Measurements from ENCODE around the gene PHC3.

Gene PHC3

DNA sequence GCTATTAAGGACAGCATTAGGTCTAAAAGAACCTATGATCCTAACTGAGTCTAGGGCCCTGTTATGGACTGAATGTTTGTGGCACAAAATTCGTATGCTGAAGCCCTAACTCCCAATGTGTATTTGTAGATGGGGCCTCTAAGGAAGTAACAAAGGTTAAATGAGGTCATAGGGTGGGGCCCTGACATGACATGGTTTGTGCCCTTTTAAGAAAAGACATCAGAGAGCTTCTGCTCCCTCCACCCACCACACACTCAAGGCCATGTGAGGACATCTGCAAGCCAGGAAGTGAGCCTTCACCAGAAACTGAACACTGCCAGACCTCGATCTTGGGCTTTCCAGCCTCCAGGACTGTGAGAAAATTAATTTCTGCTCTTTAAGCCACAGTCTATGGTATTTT lies 49.2 kb downstream of the PHC3 start:
- Histone ChIP-seq H3K23ac (ENCODE audit: low read depth, low read length, poor library complexity) (no peak overlapping the region), H2BK5ac (ENCODE audit: low read length) (no peak overlapping the region), H4K8ac (ENCODE audit: low read depth, low read length) (no peak overlapping the region), H3K9ac (ENCODE audit: low read depth, low read length, poor library complexity) (no peak overlapping the region), H3K27me3 (ENCODE audit: control insufficient read depth in 3 of 3, insufficient read depth in 3 of 3, low read depth in 1 of 3, low read length in 3 of 3) (no peaks in the 10 kb centered on the region), H2BK15ac (ENCODE audit: low read length) (no peak overlapping the region), H3K27ac (replicated peaks; ENCODE audit: low read length) (no peak overlapping the region), H3K36me3 (replicated peaks in 1 of 2; ENCODE audit: control insufficient read depth in 2 of 2, insufficient read depth in 2 of 2, low read length in 2 of 2) (peaks cover 9 to 85% of the 10 kb centered on the region in 2 donors), H3K4me3 (ENCODE audit: low read length in 2 of 2) (no peak overlapping the region), H3K4me1 (ENCODE audit: control insufficient read depth in 2 of 2, insufficient read depth in 1 of 2, low read depth in 1 of 2, low read length in 2 of 2) (no peaks in the 10 kb centered on the region), H3K4ac (ENCODE audit: low read length) (no peak overlapping the region), H4K91ac (ENCODE audit: low read depth, low read length, poor library complexity) (no peak overlapping the region), H3K14ac (ENCODE audit: low read length) (no peak overlapping the region), H3K18ac (ENCODE audit: low read length) (no peak overlapping the region), H2AFZ (ENCODE audit: low read length) (no peak overlapping the region), H2BK12ac (ENCODE audit: low read length) (no peak overlapping the region), H2AK5ac (ENCODE audit: low read depth, low read length) (no peak overlapping the region), H3K79me1 (ENCODE audit: low read depth, low read length) (no peaks in the 10 kb centered on the region), H3K9me3 (replicated peaks in 1 of 2; ENCODE audit: control insufficient read depth in 2 of 2, insufficient read depth in 1 of 2, low read depth in 1 of 2, low read length in 2 of 2) (peaks cover 0 to 5% of the 10 kb centered on the region in 2 donors), H3K4me2 (ENCODE audit: insufficient read depth, low read length, poor library complexity, severe bottlenecking) (no peak overlapping the region), H2BK120ac (ENCODE audit: low read depth, low read length) (no peak overlapping the region)
- no peak for DNase-seq (ENCODE audit: low spot score)
- no CpG with 5 or more reads among the region's 2 CpGs for WGBS, 2 donors (ENCODE audit: extremely low coverage in 2 of 2, insufficient read length in 2 of 2, insufficient replicate concordance in 1 of 2)

DNA sequence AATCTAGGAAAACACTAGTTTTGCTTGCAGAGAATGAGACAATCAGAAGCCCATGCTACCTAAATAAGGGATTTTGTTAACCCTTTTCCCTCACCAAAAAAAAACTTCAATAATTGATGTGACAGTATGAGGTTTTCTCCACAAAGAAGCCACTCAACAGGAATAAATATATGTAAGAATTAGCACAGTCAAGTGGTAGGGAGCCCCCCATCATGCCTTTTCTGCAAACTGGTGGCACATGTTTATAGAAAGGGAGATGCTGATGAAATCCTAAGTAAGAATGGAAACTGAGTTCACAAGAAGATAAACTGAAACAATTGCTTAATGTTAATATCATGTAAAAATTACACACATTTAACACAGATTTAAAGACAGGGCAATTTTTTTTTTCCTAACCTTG lies 51.0 kb downstream of the PHC3 start:
- H2BK5ac ChIP-seq (ENCODE audit: low read length), result no peak overlapping the region
- no peak overlapping the region for H2BK120ac ChIP-seq (ENCODE audit: low read depth, low read length)
- peaks cover 0 to 5% of the 10 kb centered on the region in 2 donors for H3K9me3 ChIP-seq (replicated peaks in 1 of 2; ENCODE audit: control insufficient read depth in 2 of 2, insufficient read depth in 1 of 2, low read depth in 1 of 2, low read length in 2 of 2)
- no peaks in the 10 kb centered on the region for H3K27me3 ChIP-seq (ENCODE audit: control insufficient read depth in 3 of 3, insufficient read depth in 3 of 3, low read depth in 1 of 3, low read length in 3 of 3)
- no peaks in the 10 kb centered on the region for H3K4me1 ChIP-seq (ENCODE audit: control insufficient read depth in 2 of 2, insufficient read depth in 1 of 2, low read depth in 1 of 2, low read length in 2 of 2)
- H2BK15ac ChIP-seq (ENCODE audit: low read length), result no peak overlapping the region
- H3K36me3 ChIP-seq (replicated peaks in 1 of 2; ENCODE audit: control insufficient read depth in 2 of 2, insufficient read depth in 2 of 2, low read length in 2 of 2), result peaks cover 9 to 84% of the 10 kb centered on the region in 2 donors
- H3K79me1 ChIP-seq (ENCODE audit: low read depth, low read length), result no peaks in the 10 kb centered on the region
- no peak overlapping the region for H3K4me3 ChIP-seq (ENCODE audit: low read length in 2 of 2)
- H3K23ac ChIP-seq (ENCODE audit: low read depth, low read length, poor library complexity), result no peak overlapping the region
- H3K4me2 ChIP-seq (ENCODE audit: insufficient read depth, low read length, poor library complexity, severe bottlenecking), result no peak overlapping the region
- no peak overlapping the region for H3K4ac ChIP-seq (ENCODE audit: low read length)
- H4K91ac ChIP-seq (ENCODE audit: low read depth, low read length, poor library complexity), result no peak overlapping the region
- no peak overlapping the region for H3K27ac ChIP-seq (replicated peaks; ENCODE audit: low read length)
- H3K18ac ChIP-seq (ENCODE audit: low read length), result no peak overlapping the region
- no peak for DNase-seq (ENCODE audit: low spot score)
- no peak overlapping the region for H3K9ac ChIP-seq (ENCODE audit: low read depth, low read length, poor library complexity)
- H2AK5ac ChIP-seq (ENCODE audit: low read depth, low read length), result no peak overlapping the region
- H3K14ac ChIP-seq (ENCODE audit: low read length), result no peak overlapping the region
- H4K8ac ChIP-seq (ENCODE audit: low read depth, low read length), result no peak overlapping the region
- H2AFZ ChIP-seq (ENCODE audit: low read length), result no peak overlapping the region
- H2BK12ac ChIP-seq (ENCODE audit: low read length), result no peak overlapping the region

DNA sequence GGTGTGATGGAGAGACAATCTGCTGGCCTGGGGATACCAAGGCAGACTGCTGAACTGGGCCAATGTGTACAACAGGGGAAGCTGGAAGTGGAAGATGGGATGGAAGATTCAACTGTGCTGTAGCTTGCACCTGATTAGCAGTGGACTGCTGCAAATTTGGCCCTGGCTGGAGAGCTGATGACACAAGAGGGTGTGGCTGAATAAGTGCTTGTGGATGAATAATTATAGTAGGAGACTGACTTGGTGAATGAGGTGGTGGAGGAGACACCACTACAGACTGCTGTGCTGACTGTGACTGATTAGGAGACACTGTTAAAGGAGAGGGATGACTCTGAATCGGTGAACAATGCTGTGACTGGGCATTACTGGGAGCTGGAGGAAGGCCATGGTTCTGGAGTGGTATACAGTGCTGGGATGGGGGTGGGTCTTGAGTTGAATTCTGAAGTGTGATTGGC lies 52.5 kb downstream of the PHC3 start:
- H2AFZ ChIP-seq (ENCODE audit: low read length), result no peak overlapping the region
- no peak overlapping the region for H3K27ac ChIP-seq (replicated peaks; ENCODE audit: low read length)
- no peak overlapping the region for H2AK5ac ChIP-seq (ENCODE audit: low read depth, low read length)
- no peak overlapping the region for H3K18ac ChIP-seq (ENCODE audit: low read length)
- H3K27me3 ChIP-seq (ENCODE audit: control insufficient read depth in 3 of 3, insufficient read depth in 3 of 3, low read depth in 1 of 3, low read length in 3 of 3), result no peaks in the 10 kb centered on the region
- no peaks in the 10 kb centered on the region for H3K4me1 ChIP-seq (ENCODE audit: control insufficient read depth in 2 of 2, insufficient read depth in 1 of 2, low read depth in 1 of 2, low read length in 2 of 2)
- DNase-seq (ENCODE audit: low spot score), result no peak
- H4K8ac ChIP-seq (ENCODE audit: low read depth, low read length), result no peak overlapping the region
- H2BK120ac ChIP-seq (ENCODE audit: low read depth, low read length), result no peak overlapping the region
- H3K9ac ChIP-seq (ENCODE audit: low read depth, low read length, poor library complexity), result no peak overlapping the region
- H3K9me3 ChIP-seq (replicated peaks in 1 of 2; ENCODE audit: control insufficient read depth in 2 of 2, insufficient read depth in 1 of 2, low read depth in 1 of 2, low read length in 2 of 2), result peaks cover 0 to 5% of the 10 kb centered on the region in 2 donors
- no peak overlapping the region for H3K4ac ChIP-seq (ENCODE audit: low read length)
- no peak overlapping the region for H2BK15ac ChIP-seq (ENCODE audit: low read length)
- H2BK5ac ChIP-seq (ENCODE audit: low read length), result no peak overlapping the region
- H2BK12ac ChIP-seq (ENCODE audit: low read length), result no peak overlapping the region
- peaks cover 9 to 82% of the 10 kb centered on the region in 2 donors for H3K36me3 ChIP-seq (replicated peaks in 1 of 2; ENCODE audit: control insufficient read depth in 2 of 2, insufficient read depth in 2 of 2, low read length in 2 of 2)
- H3K14ac ChIP-seq (ENCODE audit: low read length), result no peak overlapping the region
- no CpG with 5 or more reads among the region's 1 CpG for WGBS, 2 donors (ENCODE audit: extremely low coverage in 2 of 2, insufficient read length in 2 of 2, insufficient replicate concordance in 1 of 2)
- H3K4me2 ChIP-seq (ENCODE audit: insufficient read depth, low read length, poor library complexity, severe bottlenecking), result no peak overlapping the region
- no peak overlapping the region for H3K4me3 ChIP-seq (ENCODE audit: low read length in 2 of 2)
- H4K91ac ChIP-seq (ENCODE audit: low read depth, low read length, poor library complexity), result no peak overlapping the region
- no peak overlapping the region for H3K23ac ChIP-seq (ENCODE audit: low read depth, low read length, poor library complexity)
- H3K79me1 ChIP-seq (ENCODE audit: low read depth, low read length), result no peaks in the 10 kb centered on the region

DNA sequence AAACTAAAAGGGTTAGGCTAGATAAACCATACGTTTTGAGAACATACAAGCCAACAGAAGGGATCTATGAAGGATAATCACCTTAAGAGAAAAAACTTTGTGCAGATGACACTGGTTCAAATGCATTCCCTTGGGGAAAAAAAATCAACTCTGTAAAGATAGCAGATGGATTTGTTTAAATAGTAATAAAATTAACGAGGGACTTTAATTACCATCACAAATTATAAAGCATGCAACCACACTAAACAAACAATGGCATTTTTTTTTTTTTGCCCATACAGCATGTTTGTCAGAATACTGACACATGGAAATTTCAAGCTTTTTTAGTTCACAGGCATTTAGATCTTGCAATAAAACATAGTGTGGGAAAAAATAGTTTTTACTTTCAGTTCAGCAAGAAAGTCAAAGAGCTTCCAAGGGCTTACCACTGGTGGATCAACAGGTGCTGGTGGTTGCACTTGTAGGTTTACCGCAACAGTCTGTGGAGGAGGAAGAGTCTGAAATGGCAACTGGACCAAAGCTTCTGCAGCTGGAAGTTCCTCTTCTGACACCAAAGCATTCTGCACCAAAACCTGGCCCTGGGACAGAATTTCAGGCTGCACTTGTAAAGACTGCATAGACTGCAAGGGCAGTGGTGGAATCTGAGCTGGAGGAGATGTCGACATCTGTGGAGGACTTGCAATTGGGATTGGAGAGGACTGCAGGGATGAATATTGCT lies 53.1 kb downstream of the PHC3 start:
- Histone ChIP-seq H3K4ac (ENCODE audit: low read length) (no peak overlapping the region), H3K79me1 (ENCODE audit: low read depth, low read length) (no peaks in the 10 kb centered on the region), H2AK5ac (ENCODE audit: low read depth, low read length) (no peak overlapping the region), H3K36me3 (replicated peaks in 1 of 2; ENCODE audit: control insufficient read depth in 2 of 2, insufficient read depth in 2 of 2, low read length in 2 of 2) (peaks cover 9 to 77% of the 10 kb centered on the region in 2 donors), H2BK5ac (ENCODE audit: low read length) (no peak overlapping the region), H4K91ac (ENCODE audit: low read depth, low read length, poor library complexity) (no peak overlapping the region), H3K4me2 (ENCODE audit: insufficient read depth, low read length, poor library complexity, severe bottlenecking) (no peak overlapping the region), H3K14ac (ENCODE audit: low read length) (no peak overlapping the region), H3K27me3 (ENCODE audit: control insufficient read depth in 3 of 3, insufficient read depth in 3 of 3, low read depth in 1 of 3, low read length in 3 of 3) (no peaks in the 10 kb centered on the region), H3K4me3 (ENCODE audit: low read length in 2 of 2) (no peak overlapping the region), H4K8ac (ENCODE audit: low read depth, low read length) (no peak overlapping the region), H3K23ac (ENCODE audit: low read depth, low read length, poor library complexity) (no peak overlapping the region), H3K18ac (ENCODE audit: low read length) (no peak overlapping the region), H2AFZ (ENCODE audit: low read length) (no peak overlapping the region), H2BK120ac (ENCODE audit: low read depth, low read length) (no peak overlapping the region), H3K9ac (ENCODE audit: low read depth, low read length, poor library complexity) (no peak overlapping the region), H3K9me3 (replicated peaks in 1 of 2; ENCODE audit: control insufficient read depth in 2 of 2, insufficient read depth in 1 of 2, low read depth in 1 of 2, low read length in 2 of 2) (peaks cover 0 to 5% of the 10 kb centered on the region in 2 donors), H2BK15ac (ENCODE audit: low read length) (no peak overlapping the region), H3K4me1 (ENCODE audit: control insufficient read depth in 2 of 2, insufficient read depth in 1 of 2, low read depth in 1 of 2, low read length in 2 of 2) (no peaks in the 10 kb centered on the region), H2BK12ac (ENCODE audit: low read length) (no peak overlapping the region), H3K27ac (replicated peaks; ENCODE audit: low read length) (no peak overlapping the region)
- no peak for DNase-seq (ENCODE audit: low spot score)
- no CpG with 5 or more reads among the region's 4 CpGs for WGBS, 2 donors (ENCODE audit: extremely low coverage in 2 of 2, insufficient read length in 2 of 2, insufficient replicate concordance in 1 of 2)
